Measurements from ENCODE around the gene CATSPERZ.

The CATSPERZ gene

DNA sequence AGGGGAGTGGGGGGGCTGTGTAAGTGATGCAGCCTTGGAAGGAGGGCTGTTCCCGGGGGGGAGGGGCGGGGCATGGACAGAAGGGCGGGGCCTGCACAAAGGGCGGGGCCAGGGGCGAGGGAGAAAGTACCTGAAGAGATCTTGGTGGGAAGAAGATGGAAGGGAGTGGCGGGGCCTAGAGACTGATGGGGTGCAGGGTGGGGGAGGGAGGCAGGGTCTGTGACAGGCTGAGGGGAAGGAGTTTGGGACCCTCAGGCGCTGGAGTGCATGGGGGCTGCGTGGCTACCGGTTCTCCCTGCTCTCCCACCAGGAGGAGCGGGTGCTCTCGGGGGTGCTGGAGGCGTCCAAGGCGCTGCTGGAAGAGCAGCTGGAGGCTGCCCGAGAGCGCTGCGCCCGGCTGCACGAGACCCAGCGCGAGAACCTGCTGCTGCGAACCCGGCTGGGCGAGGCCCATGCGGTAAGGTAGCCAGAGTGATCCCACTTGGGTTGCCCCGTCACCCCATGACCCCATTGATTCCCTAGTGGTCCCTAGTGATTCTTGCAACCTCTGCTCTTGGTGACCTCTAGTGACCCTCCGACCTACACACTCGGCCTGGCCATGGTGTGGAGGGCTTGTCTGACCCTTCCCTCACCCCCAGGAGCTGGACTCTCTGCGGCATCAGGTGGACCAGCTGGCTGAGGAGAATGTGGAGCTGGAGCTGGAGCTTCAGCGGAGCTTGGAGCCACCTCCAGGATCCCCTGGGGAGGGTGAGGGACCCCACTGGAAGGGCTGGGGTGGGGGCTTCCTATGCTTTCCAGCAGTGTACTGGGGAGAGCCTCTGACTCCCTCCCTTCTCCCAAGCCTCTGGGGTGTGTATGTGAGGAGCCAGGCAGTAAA is 42.9 kb downstream of the CATSPERZ start:
- no peak for DNase-seq

- DNase-seq, result no peak
These were observed 43.8 kb downstream of the CATSPERZ start for GRCh38 chr11:64343767-64344559.

GRCh38 chr11:64344787-64345186 is 44.6 kb downstream of the CATSPERZ start:
- DNase-seq, result no peak

DNA sequence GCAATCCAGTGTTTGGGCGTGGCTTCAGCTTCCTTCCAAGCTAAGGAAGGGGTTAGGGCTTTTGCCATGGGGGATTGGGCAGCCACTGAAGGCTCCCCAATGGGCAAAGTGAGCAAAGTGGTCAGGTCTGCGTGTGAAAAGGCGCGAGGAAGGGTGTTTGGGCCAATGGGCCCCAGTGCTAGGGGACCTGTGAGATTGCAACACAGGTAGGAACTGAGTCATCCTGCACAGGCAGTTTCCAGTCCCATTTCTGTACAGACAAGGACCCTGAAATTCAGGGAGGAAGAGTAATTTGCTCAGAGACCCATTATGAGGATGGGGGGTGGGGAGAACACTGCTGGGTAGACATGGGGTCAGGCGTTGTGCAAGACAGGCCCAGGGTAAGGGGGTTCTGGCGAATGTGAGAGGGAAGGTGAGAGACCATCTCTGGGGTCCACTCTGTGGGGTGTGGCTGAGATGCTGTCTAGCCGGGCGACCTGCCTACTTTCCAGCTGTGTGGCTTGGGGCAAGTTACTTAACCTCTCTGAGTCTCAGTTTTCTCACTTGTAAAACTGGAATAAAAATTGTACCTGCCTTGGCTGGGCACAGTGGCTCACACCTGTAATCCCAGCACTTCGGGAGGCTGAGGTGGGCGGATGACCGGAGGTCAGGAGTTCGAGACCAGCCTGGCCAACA is 47.2 kb downstream of the CATSPERZ start:
- DNase-seq, result no peak

DNA sequence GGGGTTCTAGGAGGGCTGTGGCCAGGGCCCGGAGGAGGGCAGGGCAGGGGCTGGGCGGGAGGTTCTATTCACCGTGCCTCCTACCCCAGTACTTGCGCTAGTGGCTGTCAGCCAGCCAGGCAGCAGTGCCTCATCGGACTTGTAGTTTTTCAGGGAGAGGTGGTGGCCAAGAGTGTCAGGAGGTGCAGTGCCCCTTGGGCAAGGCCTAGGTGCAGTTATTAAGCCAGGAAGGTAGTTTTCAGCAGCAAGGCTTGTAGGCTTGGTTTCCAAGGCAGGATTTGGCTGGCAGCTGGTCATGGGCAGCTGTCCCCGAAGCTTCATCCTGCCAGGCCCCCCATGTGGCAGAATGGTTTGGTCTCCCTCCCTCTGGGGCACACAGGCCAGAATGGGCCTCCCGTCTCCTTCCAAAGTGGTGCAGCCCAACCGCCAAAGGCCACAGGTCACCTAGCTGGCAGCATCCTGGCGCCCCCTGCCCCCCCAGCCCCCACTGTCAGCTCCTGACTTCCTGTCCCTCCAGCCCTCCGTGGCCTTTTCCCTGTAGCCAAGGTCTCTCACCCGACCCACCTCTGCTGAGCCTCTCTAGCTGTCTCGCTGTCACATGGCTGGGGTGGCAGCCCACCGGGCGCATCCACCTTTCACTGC is 48.3 kb downstream of the CATSPERZ start:
- no peak for DNase-seq

- no peak for DNase-seq
These were observed 48.8 kb downstream of the CATSPERZ start for GRCh38 chr11:64349025-64349387.

GRCh38 chr11:64349404-64349803 is 49.2 kb downstream of the CATSPERZ start:
- no peak for DNase-seq

- DNase-seq, result no peak
These were observed 51.0 kb downstream of the CATSPERZ start for GRCh38 chr11:64351136-64351631.

DNA sequence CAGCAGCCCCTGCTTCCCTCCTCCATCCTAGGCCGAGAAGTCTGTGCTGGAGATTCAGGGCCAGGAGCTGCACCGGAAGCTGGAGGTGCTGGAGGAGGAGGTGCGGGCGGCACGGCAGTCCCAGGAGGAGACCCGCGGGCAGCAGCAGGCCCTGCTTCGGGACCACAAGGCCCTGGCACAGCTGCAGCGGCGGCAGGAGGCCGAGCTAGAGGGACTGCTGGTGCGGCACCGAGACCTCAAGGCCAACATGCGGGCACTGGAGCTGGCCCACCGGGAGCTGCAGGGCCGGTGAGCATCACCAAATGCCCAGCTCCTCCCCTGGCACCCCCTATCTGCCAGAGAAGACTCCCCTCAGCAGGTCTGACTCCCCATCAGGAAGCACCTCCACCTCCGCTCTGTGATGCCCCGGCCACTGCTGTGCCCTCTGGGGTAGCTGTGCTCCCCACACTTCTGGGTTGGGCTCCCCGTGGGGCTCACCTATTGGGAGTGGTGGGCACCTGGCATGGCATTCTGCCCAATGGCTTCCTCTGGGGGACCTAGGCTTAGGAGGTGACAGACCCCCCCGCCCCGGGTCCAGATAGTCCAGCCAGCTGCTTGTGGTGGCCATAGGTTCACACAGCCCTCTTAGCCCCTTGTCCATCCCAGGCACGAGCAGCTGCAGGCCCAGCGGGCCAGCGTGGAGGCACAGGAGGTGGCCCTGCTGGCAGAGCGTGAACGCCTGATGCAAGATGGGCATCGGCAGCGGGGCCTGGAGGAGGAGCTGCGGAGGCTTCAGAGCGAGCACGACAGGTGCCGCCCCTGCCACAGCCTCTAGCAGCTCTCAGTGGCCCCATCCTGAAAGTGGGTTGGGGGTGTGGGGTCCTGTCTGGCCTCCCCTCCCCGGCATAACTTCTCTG is 52.2 kb downstream of the CATSPERZ start:
- DNase-seq, result no peak

- no peak for DNase-seq
These were observed 53.0 kb downstream of the CATSPERZ start for GRCh38 chr11:64352995-64353714.

DNA sequence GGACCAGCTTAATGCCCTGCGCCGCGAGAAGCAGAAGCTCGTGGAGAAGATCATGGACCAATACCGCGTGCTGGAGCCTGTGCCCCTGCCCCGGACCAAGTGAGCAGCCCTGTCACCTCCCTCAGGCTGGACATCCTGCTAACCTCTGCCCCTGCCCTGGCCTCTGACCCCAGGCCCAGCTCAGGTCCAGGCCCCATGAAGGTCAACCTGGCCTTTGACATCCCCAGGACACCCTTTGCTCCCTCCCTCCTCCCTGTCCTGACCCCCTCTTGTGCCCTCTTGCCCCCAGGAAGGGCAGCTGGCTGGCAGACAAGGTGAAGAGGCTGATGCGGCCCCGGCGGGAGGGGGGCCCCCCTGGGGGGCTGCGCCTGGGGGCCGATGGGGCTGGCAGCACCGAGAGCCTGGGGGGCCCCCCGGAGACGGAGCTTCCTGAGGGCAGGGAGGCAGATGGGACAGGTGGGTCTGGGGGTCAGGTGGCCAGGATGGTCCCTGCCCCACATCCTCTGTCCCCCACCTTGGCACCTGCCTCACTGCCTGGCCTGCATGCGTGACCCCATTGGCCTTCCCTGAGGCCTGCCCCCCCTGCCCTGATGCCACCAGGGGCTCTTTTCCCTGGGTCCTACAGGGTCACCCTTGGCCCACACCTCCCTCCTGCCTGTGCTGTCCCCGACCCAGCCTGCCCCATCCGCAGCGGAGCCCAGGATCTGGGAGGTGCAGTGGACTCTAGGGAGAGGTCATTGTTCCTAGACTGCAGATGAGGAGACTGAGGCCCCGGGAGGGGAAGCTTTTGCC is 53.8 kb downstream of the CATSPERZ start:
- no peak for DNase-seq
